Skeletal muscle cell (primary cell): ENCODE results near the gene LETMD1.
"Not testable (repeated sequence)": the region's sequence is repeated elsewhere in the genome, so short reads cannot be mapped to it uniquely, and the experiment has no call there.

Experiments
- DNase-seq: peaks from one replicate; pipeline ENCODE4 v3.0.0-alpha.2; 2010; ENCODE audit warnings: low read depth
- H3K4me3 ChIP-seq: 2 replicates; pipeline ENCODE4 v1.5.1; 2011; ENCODE audit warnings: low read depth, mild to moderate bottlenecking, control low read depth, low read length, moderate library complexity

The LETMD1 gene, protein sequence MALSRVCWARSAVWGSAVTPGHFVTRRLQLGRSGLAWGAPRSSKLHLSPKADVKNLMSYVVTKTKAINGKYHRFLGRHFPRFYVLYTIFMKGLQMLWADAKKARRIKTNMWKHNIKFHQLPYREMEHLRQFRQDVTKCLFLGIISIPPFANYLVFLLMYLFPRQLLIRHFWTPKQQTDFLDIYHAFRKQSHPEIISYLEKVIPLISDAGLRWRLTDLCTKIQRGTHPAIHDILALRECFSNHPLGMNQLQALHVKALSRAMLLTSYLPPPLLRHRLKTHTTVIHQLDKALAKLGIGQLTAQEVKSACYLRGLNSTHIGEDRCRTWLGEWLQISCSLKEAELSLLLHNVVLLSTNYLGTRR

DNA sequence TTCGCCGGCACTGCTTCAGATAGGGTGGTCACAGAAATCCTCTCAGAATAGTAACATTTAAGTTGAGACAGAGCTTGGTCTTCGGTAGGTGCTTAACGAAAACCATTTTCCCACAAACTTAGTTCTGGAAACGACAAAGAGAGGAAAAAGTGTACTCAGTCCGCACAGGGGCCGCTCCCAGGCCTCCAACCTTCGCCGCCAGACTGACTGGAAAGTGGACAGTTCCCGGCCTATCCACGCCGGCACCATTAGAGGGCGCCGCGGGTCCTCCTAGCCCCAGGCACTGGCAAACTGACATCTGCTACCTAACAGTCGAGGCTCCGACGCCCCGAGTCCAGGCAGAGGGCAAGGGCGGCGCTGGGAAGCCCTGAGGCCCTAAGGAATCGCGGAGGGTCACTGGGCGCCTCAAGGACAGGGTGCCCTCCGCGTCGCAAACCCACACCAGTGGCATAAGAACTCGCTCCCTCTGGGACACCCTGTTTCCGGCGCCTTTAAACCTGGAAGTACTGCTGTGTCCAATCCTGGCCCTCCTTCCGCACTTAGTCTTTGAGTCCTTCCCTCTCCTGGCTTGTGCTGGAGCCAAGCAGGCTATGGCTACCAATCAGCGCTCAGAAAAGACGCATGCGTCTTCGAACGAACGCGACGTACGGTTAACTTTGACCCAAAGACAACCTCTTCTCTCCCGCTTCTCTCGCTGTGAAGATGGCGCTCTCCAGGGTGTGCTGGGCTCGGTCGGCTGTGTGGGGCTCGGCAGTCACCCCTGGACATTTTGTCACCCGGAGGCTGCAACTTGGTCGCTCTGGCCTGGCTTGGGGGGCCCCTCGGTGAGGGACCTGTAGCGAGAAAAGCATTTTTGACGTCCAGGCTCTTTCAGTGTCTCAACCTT, at the start of gene LETMD1:
Gene LETMD1, plus strand, starts transcription at position 673 of the 886 bp plus-strand sequence. Its CDS starts 30 bp downstream, at position 703.
- peak within 1 kb of the TSS; percentile 92 for H3K4me3 ChIP-seq
- DNase-seq, result peak; percentile 96

DNA sequence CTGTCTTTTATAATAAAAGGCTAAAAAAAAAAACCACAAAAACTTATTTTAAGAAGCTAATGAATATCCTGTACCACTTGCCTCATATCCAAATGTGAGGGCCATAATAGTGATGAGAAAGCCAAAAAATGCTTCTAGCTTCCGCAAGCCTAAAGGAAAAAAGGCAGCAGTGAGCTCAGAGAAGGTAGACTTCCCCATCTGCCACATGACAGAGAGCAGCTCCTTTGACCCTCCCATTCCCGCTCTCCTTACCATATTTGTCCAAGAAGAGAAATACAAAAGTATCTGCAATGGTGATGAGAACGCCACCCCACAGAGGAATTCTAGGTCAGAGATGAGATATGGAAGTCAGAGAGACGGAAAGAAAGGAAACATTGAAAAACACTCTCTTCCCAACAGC, 49.0 kb upstream of the LETMD1 start:
- H3K4me3 ChIP-seq, result no peak overlapping the region
- DNase-seq, result no peak

DNA sequence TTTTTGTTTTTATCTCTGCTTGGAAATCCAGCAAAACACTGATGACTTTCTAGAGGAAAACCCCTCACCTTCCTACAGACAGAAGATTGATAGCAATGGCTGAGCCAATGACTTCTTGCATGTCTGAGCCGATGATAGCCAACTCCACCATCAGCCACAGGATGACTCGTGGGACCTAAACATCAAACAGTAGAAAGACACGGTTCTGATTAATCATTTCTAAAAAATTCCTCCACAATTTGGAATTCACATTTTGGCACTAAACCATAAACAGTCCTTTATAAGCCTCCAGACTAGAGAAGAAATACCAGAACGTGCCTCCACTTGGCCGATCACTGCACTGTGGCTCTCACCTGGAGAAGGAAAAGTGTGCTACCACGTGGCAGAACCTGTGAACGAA, 47.9 kb upstream of the LETMD1 start:
- no peak overlapping the region for H3K4me3 ChIP-seq
- DNase-seq, result no peak

DNA sequence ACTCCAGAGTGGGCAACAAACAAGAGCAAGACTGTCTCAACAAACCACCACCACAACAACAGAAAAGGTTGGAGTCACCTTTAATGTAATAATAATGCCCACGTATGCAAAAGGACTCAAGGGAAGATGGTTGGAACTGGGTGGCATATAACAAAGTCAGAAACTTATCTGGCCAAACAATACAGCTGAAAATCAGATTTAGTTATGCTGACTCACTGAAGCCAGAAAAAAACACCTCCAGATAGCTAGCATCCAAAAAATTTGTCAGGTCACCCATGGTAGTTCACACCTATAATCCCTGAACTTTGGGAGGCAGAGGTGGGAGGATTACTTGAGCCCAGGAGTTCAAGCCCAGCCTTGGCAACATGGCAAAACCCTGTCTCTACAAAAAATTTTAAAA, 46.3 kb upstream of the LETMD1 start:
- DNase-seq, result no peak
- H3K4me3 ChIP-seq, result no peak overlapping the region

DNA sequence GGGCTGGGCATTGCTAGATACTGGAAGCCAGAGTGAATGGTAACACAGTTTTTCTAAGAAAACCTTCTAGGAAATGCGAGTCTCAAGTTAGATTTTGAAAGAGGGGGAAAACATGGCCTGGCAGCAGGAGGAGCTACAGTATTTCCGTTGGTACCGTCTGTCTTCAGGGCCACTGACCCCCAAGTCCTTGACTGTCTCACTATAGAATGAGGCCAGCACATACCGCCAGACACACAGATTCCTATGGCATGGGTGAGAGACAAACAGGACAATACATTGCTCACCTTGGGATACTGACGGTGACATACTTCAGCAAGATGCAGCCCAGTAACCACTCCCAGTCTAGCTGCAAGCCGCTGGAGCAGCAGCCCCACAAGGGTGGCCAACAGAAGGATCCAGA, 43.6 kb upstream of the LETMD1 start:
- no peak for DNase-seq
- H3K4me3 ChIP-seq, result no peak overlapping the region

DNA sequence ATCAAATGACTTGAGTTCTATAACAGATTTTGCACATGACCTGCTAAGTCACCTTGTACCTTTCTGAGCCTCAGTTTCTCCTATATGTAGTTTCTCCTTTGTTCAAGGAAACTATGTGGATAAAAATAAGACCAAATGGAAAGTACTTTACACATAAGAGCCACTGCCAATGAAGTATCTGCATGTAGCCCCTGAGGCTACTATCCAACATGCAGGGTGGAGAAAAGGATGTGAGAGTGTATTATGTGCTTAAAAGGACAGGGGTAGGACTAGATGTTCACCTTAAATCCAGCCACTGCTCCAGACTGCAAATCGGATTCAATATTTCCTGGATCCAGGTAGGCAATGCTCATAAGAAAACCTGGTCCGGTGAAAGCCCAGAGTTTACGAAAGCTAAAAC, 43.1 kb upstream of the LETMD1 start:
- no peak overlapping the region for H3K4me3 ChIP-seq
- no peak for DNase-seq

DNA sequence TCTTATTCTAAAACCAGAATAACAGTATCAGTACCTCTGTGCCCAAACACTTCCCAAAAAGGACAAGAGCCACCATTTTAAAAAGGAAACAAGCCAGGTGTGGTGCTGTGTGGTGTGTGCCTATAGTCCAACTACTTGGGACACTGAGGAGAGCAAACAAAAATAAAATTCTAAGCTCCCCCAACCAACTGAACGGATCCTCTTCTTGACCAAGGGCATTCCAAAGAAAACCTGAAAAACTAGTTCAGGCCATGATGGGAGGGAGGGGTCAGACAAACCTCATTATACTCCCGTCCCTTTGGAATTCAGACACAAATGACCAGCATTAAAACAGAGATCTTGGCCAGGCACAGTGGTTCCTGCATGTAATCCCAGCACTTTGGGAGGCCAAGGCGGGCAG, 42.5 kb upstream of the LETMD1 start:
- DNase-seq, result no peak
- no peak overlapping the region for H3K4me3 ChIP-seq

DNA sequence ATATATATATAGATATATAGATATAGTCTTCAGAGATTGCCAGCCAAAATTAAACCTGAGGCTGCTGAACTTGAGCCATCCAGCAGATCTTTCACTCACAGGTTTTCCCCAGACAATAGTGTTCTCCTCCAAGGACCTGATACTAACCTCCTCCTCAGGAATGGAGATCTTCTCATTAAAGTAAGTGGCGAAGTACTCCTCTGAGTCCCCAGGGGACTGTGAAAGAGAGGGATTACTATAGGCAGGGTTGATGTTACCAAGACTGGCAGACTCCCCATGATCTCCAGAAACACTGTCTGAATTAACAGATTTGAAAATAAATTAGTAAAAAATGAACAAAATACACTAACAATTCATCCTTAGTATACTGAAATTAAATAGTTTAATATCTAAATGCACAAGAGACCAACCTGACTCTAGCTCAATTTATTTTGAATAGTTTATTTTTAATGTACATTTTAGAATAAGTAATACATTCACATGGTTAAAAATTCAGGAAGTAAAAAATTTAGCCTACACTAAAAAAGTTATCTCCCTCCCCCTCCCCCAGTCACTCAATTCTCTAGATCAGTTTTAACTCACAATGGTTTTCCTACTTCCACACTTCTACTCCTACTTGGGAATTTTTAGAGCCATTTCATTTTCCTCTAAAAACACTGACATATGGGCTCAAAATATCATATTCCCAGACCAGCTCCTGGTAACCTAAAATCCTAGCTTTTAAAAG, 39.6 kb upstream of the LETMD1 start:
- DNase-seq, result no peak
- H3K4me3 ChIP-seq, result no peak overlapping the region

DNA sequence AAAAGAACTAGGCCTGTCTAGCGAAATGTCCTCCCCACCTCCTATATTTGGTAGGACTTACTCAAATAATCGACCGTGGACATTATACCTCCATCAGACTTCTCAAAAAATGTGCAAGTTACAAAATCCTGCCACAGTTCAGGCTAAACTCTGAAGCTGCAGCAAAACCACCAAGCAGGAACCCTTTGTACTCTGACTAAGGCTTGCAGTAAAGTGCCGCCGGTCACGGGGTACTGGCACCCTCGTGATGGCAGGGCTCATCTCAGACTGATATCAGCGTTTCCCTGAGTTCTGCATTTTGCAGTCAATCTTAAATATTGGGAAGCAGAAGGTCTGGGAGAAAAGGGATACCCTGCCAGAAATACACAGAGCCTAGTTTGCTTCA, 39.1 kb upstream of the LETMD1 start:
- no peak for DNase-seq
- no peak overlapping the region for H3K4me3 ChIP-seq

DNA sequence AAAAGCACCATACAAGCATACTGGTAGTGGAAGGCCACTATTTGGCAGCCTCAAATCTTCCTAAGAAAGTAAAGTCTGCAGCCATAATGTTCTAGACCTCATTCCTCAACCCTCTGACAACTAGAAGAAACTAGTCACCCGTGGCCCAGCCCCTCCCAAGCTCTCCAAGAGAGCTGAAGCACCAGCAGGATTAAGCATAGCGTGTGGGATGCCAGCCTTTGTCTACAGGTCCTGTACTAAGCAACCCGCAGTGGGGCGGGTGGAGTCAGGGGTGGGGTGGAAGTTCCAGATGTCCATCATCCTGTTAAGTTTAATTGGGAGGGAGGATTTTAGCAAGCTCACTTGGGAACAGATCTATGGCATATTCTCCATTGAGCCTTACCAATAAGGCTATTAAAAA, 36.2 kb upstream of the LETMD1 start:
- no peak overlapping the region for H3K4me3 ChIP-seq
- no peak for DNase-seq

DNA sequence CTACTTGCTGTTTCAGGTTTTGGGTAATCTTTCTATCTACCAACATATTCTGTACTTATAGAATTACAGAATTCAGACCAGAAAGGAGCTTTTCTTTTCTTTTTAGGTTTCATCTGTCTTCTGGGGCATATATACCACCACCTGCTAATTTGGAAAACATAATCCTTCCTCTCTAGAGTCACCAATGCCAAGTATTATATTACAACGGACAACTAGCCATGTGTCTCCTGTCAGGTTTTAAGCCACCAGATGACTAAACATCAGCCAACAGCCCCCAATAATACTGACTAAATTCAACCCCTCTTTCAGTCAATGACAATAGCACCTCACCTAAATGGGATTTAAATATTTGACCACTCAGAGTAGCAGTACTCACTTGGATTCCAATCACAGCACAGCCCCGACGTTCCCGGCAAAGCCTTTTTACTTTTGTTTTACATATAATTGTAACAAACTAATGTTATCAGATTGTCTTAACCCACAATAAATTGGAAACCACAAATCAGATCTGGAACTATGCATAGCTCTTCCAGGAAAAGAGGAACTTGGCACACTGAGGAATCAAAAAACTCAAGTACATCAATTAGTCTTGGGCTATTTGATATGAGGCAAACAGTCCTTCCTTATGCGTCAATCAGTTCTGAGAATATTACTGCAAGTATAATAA, 35.4 kb upstream of the LETMD1 start:
- DNase-seq, result no peak
- no peak overlapping the region for H3K4me3 ChIP-seq

DNA sequence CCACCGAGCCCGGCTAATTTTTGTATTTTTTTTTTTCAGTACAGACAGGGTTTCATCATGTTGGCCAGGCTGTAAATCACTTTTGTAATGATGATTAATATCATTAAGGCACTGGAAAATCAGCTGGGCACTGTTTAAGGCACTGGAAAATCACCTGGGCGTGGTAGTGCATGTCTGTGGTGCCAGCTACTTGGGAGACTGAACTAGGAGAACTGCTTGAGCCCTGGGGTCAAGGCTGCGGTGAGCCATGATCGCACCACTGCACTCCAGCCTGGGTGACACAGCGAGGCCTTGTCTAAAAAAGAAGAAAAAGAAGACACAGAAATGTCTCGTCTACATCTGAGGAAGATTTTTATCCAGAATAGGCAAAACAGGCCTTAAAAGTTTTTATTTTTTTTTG, 34.7 kb upstream of the LETMD1 start:
- H3K4me3 ChIP-seq, result no peak overlapping the region
- DNase-seq, result no peak

DNA sequence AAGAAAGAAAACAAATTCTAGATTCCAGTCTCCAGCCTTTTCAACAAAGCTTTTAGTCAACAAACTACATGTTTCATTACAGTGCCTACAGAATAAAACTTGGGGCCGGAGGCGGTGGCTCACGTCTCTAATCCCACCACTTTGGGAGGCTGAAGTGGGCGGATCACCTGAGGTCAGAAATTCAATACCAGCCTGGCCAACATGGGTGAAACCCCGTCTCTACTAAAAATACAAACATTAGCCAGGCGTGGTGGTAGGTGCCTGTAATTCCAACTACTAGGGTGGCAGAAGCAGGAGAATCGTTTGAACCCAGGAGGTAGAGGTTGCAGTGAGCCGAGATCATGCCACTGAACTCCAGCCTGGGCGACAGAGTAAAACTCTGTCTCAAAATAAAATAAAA, 33.7 kb upstream of the LETMD1 start:
- DNase-seq, H3K4me3 ChIP-seq: not testable (repeated sequence)

DNA sequence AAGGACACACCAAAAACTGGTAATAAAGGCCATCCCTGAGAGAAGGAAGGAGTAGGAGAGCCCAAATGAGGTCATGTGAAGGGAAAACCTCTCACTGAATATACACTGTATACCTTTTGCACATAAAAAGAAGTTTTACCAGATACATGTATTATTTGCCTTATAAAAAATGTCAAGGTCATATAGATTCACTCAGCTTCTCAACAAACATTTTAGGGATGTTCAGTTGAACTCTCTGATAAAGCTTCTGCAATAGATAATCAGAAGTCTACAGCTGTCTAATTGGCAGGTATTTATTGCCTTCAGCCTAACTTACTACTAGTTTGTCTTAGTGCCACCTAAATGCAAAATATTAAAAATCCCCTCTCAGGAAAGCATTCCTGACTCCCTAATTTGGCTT, 30.7 kb upstream of the LETMD1 start:
- DNase-seq, result no peak
- H3K4me3 ChIP-seq, result no peak overlapping the region

DNA sequence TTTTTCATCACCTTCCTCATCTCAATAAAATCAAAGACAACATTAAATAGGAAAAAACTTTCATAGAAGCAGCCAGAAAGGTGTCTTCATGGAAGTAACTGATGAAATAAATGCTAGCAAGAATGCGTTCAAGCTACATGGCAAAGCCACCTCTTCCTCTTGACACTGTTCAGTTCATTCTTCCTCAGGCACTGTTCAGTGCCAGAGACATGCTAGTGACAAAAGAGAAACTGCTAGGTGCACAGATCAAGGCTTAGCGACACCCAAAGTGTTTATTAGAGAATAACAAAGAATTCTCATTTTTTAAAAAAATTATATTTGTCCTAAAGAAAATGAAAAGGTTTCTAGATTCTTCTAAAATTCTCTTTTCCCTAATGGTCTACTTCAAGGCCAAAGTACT, 29.2 kb upstream of the LETMD1 start:
- no peak overlapping the region for H3K4me3 ChIP-seq
- DNase-seq, result no peak

DNA sequence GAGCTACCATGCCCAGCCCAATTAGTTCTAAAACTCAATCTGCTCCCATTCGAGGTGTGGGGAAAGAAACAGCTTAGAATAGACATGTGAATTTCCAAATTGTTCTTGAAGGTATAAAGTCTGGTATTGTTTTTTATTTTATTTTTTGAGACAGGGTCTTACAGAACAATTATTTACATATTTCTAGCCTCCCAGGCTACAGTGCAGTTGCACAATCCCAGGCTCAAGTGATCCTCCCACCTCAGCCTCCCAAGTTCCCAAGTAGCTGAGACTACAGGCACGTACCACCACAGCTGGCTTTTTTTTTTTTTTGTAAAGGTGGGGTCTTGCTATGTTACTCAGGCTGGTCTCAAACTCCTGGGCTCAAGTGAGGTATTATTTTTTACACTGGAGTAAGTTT, 28.2 kb upstream of the LETMD1 start:
- no peak overlapping the region for H3K4me3 ChIP-seq
- no peak for DNase-seq

DNA sequence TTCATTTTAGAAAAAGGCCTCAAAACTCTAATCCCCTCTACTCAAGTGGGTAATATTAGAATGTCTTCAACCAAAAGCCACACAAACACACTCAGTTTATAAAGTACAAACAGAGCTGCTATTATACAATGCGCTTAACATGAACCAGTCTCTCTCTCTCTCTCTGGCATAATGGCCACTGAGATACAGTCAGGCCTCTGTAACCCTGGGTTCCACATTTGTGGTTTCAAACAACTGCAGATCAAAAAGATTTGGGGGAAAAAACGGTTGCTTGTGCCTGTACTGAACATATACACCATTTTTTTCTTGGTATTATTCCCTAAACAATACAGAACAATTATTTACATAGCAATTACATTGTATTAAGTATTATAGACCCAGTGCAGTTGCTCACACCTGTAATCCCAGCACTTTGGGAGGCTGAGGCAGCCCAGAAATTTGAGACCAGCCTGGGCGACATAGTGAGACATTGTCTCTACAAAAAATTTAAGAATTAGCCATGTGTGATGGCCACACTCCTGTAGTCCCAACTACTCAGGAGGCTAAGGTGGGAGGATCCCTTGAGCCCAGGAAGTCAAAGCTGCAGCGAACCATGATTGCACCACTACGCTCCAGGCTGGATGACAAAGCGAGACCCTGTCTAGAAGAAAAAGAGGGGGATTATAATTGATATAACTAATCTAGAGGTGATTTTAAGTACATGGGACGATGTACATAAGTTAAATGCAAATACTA, 27.5 kb upstream of the LETMD1 start:
- no peak overlapping the region for H3K4me3 ChIP-seq
- no peak for DNase-seq

DNA sequence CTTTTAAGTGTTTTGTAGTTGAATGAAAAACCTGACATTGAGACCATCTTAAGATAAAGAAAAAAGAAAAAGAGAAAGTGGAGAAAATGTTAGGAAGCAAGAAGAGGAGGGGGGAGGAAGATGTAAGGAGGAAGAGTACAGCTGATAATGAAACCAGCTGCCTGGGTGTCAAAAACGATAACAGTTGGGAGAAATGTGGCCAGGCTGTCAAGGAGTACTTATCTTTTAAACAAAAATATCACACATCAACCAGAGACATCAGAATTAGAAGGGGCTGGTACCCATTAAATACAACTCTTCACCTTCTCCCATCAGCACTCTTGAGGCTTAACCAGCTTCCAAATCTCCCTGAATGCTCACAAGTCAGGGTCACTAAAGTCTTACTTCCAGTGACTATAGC, 26.4 kb upstream of the LETMD1 start:
- no peak for DNase-seq

More for the DNA sequence above, 26.4 kb upstream of the LETMD1 start:
- H3K4me3 ChIP-seq, result no peak overlapping the region
